Activated naive CD4-positive, alpha-beta T cell treated with anti-CD3 and anti-CD28 coated beads, Interleukin-2, amount 50 U/mL, for 24 hours (primary cell): ENCODE results near the gene NBEAL2.

Experiments used
- H3K27ac Mint-ChIP-seq: one replicate; pipeline ENCODE4 v1.8.0; 2021; ENCODE audit warnings: mild to moderate bottlenecking, mixed read lengths
- H3K27me3 Mint-ChIP-seq: one replicate; pipeline ENCODE4 v1.8.0; 2021; ENCODE audit warnings: mixed read lengths
- H3K36me3 Mint-ChIP-seq: one replicate; pipeline ENCODE4 v1.8.0; 2021; ENCODE audit warnings: mixed read lengths
- H3K4me1 Mint-ChIP-seq: one replicate; pipeline ENCODE4 v1.8.0; 2021; ENCODE audit warnings: mixed read lengths
- H3K4me3 Mint-ChIP-seq: one replicate; pipeline ENCODE4 v1.8.0; 2021; ENCODE audit warnings: mild to moderate bottlenecking, mixed read lengths
- H3K9me3 Mint-ChIP-seq: one replicate; pipeline ENCODE4 v1.8.0; 2021; ENCODE audit warnings: mixed read lengths

The NBEAL2 gene

GRCh38 chr3:46970391-46971091, 8.9 kb upstream of the NBEAL2 start:
- Mint-ChIP-seq H3K27ac (no peak overlapping the region), H3K4me1 (peaks cover 90% of the 10 kb centered on the region), H3K9me3 (no peaks in the 10 kb centered on the region), H3K36me3 (peaks cover 11% of the 10 kb centered on the region), H3K4me3 (peak overlapping the region; percentile 26), H3K27me3 (no peaks in the 10 kb centered on the region)

- peaks cover 9% of the 10 kb centered on the region for H3K36me3 Mint-ChIP-seq
- peaks cover 87% of the 10 kb centered on the region for H3K4me1 Mint-ChIP-seq
- H3K4me3 Mint-ChIP-seq, result peak overlapping the region; percentile 69
- peak overlapping the region; percentile 56 for H3K27ac Mint-ChIP-seq
- no peaks in the 10 kb centered on the region for H3K9me3 Mint-ChIP-seq
- H3K27me3 Mint-ChIP-seq, result no peaks in the 10 kb centered on the region
These were observed 8.3 kb upstream of the NBEAL2 start for GRCh38 chr3:46971151-46971550.

- H3K36me3 Mint-ChIP-seq, result peaks cover 9% of the 10 kb centered on the region
These were observed 7.7 kb upstream of the NBEAL2 start for GRCh38 chr3:46971742-46972141.

GRCh38 chr3:46972396-46972795, 7.1 kb upstream of the NBEAL2 start:
- no peaks in the 10 kb centered on the region for H3K27me3 Mint-ChIP-seq
- H3K36me3 Mint-ChIP-seq, result peaks cover 9% of the 10 kb centered on the region
- H3K9me3 Mint-ChIP-seq, result no peaks in the 10 kb centered on the region
- H3K4me1 Mint-ChIP-seq, result peaks cover 87% of the 10 kb centered on the region
- peak overlapping the region; percentile 69 for H3K4me3 Mint-ChIP-seq
- H3K27ac Mint-ChIP-seq, result peak overlapping the region; percentile 65

More at GRCh38 chr3:46971742-46972141, 7.7 kb upstream of the NBEAL2 start:
- Mint-ChIP-seq H3K4me3 (peak overlapping the region; percentile 69), H3K9me3 (no peaks in the 10 kb centered on the region), H3K27ac (peak overlapping the region; percentile 80), H3K4me1 (peaks cover 87% of the 10 kb centered on the region), H3K27me3 (no peaks in the 10 kb centered on the region)

- Mint-ChIP-seq H3K27me3 (no peaks in the 10 kb centered on the region), H3K4me1 (peaks cover 79% of the 10 kb centered on the region), H3K4me3 (peak overlapping the region; percentile 100), H3K9me3 (no peaks in the 10 kb centered on the region), H3K27ac (peak overlapping the region; percentile 70), H3K36me3 (peaks cover 9% of the 10 kb centered on the region)
These were observed 4.9 kb upstream of the NBEAL2 start for GRCh38 chr3:46974421-46975171.

GRCh38 chr3:46976326-46977190, 2.9 kb upstream of the NBEAL2 start, which contains the start of gene CCDC12:
TSS of gene CCDC12 (minus strand) at chr3:46976745. CDS start at chr3:46976732, 13 bp downstream.
- H3K9me3 Mint-ChIP-seq, result no peaks in the 10 kb centered on the region
- H3K4me1 Mint-ChIP-seq, result peaks cover 69% of the 10 kb centered on the region
- peaks cover 6% of the 10 kb centered on the region for H3K36me3 Mint-ChIP-seq
- H3K27ac Mint-ChIP-seq, result peak within 1 kb of the TSS; percentile 100
- no peaks in the 10 kb centered on the region for H3K27me3 Mint-ChIP-seq
- H3K4me3 Mint-ChIP-seq, result peak within 1 kb of the TSS; percentile 100

- H3K4me1 Mint-ChIP-seq, result peaks cover 65% of the 10 kb centered on the region
- no peaks in the 10 kb centered on the region for H3K9me3 Mint-ChIP-seq
- H3K4me3 Mint-ChIP-seq, result peak overlapping the region; percentile 65
- peaks cover 1% of the 10 kb centered on the region for H3K36me3 Mint-ChIP-seq
- no peaks in the 10 kb centered on the region for H3K27me3 Mint-ChIP-seq
- H3K27ac Mint-ChIP-seq, result peak overlapping the region; percentile 60
These were observed 1.7 kb upstream of the NBEAL2 start for GRCh38 chr3:46977811-46978195.

- peak overlapping the region; percentile 92 for H3K27ac Mint-ChIP-seq
- H3K4me3 Mint-ChIP-seq, result peak overlapping the region; percentile 65
- no peaks in the 10 kb centered on the region for H3K27me3 Mint-ChIP-seq
- peaks cover 64% of the 10 kb centered on the region for H3K4me1 Mint-ChIP-seq
- H3K9me3 Mint-ChIP-seq, result no peaks in the 10 kb centered on the region
- H3K36me3 Mint-ChIP-seq, result peaks cover 1% of the 10 kb centered on the region
These were observed 1.1 kb upstream of the NBEAL2 start for GRCh38 chr3:46978381-46978780.

GRCh38 chr3:46979958-46980497, 562 bp downstream of the NBEAL2 start:
- H3K9me3 Mint-ChIP-seq, result no peaks in the 10 kb centered on the region
- no peaks in the 10 kb centered on the region for H3K27me3 Mint-ChIP-seq
- H3K4me1 Mint-ChIP-seq, result peaks cover 64% of the 10 kb centered on the region
- H3K27ac Mint-ChIP-seq, result peak overlapping the region; percentile 51
- H3K36me3 Mint-ChIP-seq, result peaks cover 3% of the 10 kb centered on the region
- H3K4me3 Mint-ChIP-seq, result peak overlapping the region; percentile 86

GRCh38 chr3:46981932-46982471, 2.5 kb downstream of the NBEAL2 start:
- H3K36me3 Mint-ChIP-seq, result peaks cover 1% of the 10 kb centered on the region
- no peak overlapping the region for H3K27ac Mint-ChIP-seq
- H3K27me3 Mint-ChIP-seq, result no peaks in the 10 kb centered on the region
- peaks cover 71% of the 10 kb centered on the region for H3K4me1 Mint-ChIP-seq
- no peak overlapping the region for H3K4me3 Mint-ChIP-seq
- no peaks in the 10 kb centered on the region for H3K9me3 Mint-ChIP-seq

- H3K27me3 Mint-ChIP-seq, result no peaks in the 10 kb centered on the region
- H3K4me1 Mint-ChIP-seq, result peaks cover 71% of the 10 kb centered on the region
- H3K27ac Mint-ChIP-seq, result peak overlapping the region; percentile 75
- no peaks in the 10 kb centered on the region for H3K9me3 Mint-ChIP-seq
- H3K36me3 Mint-ChIP-seq, result peaks cover 1% of the 10 kb centered on the region
- no peak overlapping the region for H3K4me3 Mint-ChIP-seq
These were observed 3.1 kb downstream of the NBEAL2 start for GRCh38 chr3:46982546-46982945.

- Mint-ChIP-seq H3K4me3 (peak overlapping the region; percentile 33), H3K36me3 (peaks cover 4% of the 10 kb centered on the region), H3K9me3 (no peaks in the 10 kb centered on the region), H3K4me1 (peaks cover 82% of the 10 kb centered on the region), H3K27me3 (no peaks in the 10 kb centered on the region), H3K27ac (no peak overlapping the region)
These were observed 5.4 kb downstream of the NBEAL2 start for GRCh38 chr3:46984591-46985459.

GRCh38 chr3:46985588-46985987, 6.1 kb downstream of the NBEAL2 start:
- H3K4me1 Mint-ChIP-seq, result peaks cover 88% of the 10 kb centered on the region
- no peaks in the 10 kb centered on the region for H3K9me3 Mint-ChIP-seq
- H3K27me3 Mint-ChIP-seq, result no peaks in the 10 kb centered on the region
- no peak overlapping the region for H3K4me3 Mint-ChIP-seq
- H3K27ac Mint-ChIP-seq, result no peak overlapping the region
- H3K36me3 Mint-ChIP-seq, result peaks cover 4% of the 10 kb centered on the region

GRCh38 chr3:46986055-46986730, 6.7 kb downstream of the NBEAL2 start:
- H3K4me3 Mint-ChIP-seq, result peak overlapping the region; percentile 54
- no peaks in the 10 kb centered on the region for H3K9me3 Mint-ChIP-seq
- peak overlapping the region; percentile 10 for H3K27ac Mint-ChIP-seq
- H3K36me3 Mint-ChIP-seq, result peaks cover 4% of the 10 kb centered on the region
- peaks cover 85% of the 10 kb centered on the region for H3K4me1 Mint-ChIP-seq
- H3K27me3 Mint-ChIP-seq, result no peaks in the 10 kb centered on the region
